ENCODE data around the gene ALDH3B1. TPM values are rescaled to one million over a fixed set of nuclear protein-coding genes. Genes with fewer than 3 reads are reported as not detected.
A peak's percentile ranks its signal among the peaks of the same experiment; 100 is the strongest.

The ALDH3B1 gene
- total RNA-seq, 1 experiment from 2014 or later: not detected

- Histone ChIP-seq H3K4me1 (ENCODE audit: low read length) (no peaks in the 10 kb centered on the region), H3K27ac (ENCODE audit: low read length) (no peak overlapping the region), H3K9me3 (ENCODE audit: low read length) (no peaks in the 10 kb centered on the region), H3K9me2 (replicated peaks; ENCODE audit: insufficient read depth, low read length) (no peaks in the 10 kb centered on the region), H2AFZ (ENCODE audit: low read length) (no peak overlapping the region), H4K20me1 (ENCODE audit: insufficient read depth, low read depth, low read length) (no peaks in the 10 kb centered on the region; the same call in 1 of the 2 replicates), H3K9ac (ENCODE audit: low read length) (no peak overlapping the region), H3K79me2 (ENCODE audit: low read length) (no peaks in the 10 kb centered on the region), H3K4me2 (ENCODE audit: low read depth, low read length, poor library complexity, severe bottlenecking) (no peak overlapping the region), H3K36me3 (ENCODE audit: insufficient read depth, low read length) (0 out of 2 replicates have a peak, but pooled peaks cover 3% of the 10 kb centered on the region), H3K27me3 (ENCODE audit: low read length) (no peaks in the 10 kb centered on the region), H3K4me3 (ENCODE audit: low read length) (no peak overlapping the region)
- DNase-seq: peak; percentile 34
These were observed 38.8 kb downstream of the ALDH3B1 start for GRCh38 chr11:68048681-68049508.

DNA sequence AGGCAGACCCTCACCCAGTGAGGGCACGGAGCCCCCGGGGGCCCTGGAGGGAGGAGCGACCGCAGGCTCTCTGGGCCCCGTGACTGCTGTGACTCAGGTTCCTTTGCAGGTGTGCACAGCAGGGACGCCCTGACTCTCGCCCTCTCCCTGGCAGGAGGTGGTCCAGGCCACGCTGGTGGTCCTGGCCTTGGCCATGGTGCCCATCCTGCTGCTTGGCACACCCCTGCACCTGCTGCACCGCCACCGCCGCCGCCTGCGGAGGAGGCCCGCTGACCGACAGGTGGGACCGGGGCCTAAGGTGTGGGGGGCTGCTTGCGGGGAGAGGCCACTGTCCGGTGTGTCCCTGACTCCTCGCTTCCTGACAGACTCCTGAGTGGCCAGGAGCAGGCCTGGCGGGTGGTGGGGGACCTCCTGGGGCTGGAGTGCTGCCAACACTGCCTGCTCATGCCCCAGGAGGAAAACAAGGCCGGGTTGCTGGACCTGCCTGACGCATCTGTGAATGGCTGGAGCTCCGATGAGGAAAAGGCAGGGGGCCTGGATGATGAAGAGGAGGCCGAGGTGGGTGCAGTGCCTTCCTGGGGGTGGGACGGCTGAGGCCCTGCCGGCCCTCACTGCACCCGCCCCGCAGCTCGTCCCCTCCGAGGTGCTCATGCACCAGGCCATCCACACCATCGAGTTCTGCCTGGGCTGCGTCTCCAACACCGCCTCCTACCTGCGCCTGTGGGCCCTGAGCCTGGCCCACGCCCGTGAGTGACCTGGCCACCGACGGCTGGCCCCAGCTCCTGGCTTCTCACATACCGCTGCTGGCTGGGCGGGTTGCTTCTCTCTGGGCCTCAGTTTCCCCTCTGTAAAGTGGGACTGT, 39.6 kb downstream of the ALDH3B1 start:
- Histone ChIP-seq H4K20me1 (ENCODE audit: insufficient read depth, low read depth, low read length) (no peaks in the 10 kb centered on the region; the same call in 1 of the 2 replicates), H3K36me3 (ENCODE audit: insufficient read depth, low read length) (0 out of 2 replicates have a peak, but pooled peaks cover 3% of the 10 kb centered on the region)

GRCh38 chr11:68050371-68050841, 40.3 kb downstream of the ALDH3B1 start:
- no peak overlapping the region for H2AFZ ChIP-seq (ENCODE audit: low read length)
- no peaks in the 10 kb centered on the region for H3K4me1 ChIP-seq (ENCODE audit: low read length)
- no peaks in the 10 kb centered on the region; the same call in 1 of the 2 replicates for H4K20me1 ChIP-seq (ENCODE audit: insufficient read depth, low read depth, low read length)
- no peak overlapping the region for H3K9ac ChIP-seq (ENCODE audit: low read length)
- no peaks in the 10 kb centered on the region for H3K9me3 ChIP-seq (ENCODE audit: low read length)
- DNase-seq: no peak
- H3K4me2 ChIP-seq (ENCODE audit: low read depth, low read length, poor library complexity, severe bottlenecking): no peak overlapping the region
- H3K9me2 ChIP-seq (replicated peaks; ENCODE audit: insufficient read depth, low read length): no peaks in the 10 kb centered on the region
- H3K27me3 ChIP-seq (ENCODE audit: low read length): no peaks in the 10 kb centered on the region
- no peaks in the 10 kb centered on the region for H3K79me2 ChIP-seq (ENCODE audit: low read length)
- 0 out of 2 replicates have a peak, but pooled peaks cover 3% of the 10 kb centered on the region for H3K36me3 ChIP-seq (ENCODE audit: insufficient read depth, low read length)
- H3K27ac ChIP-seq (ENCODE audit: low read length): no peak overlapping the region
- H3K4me3 ChIP-seq (ENCODE audit: low read length): no peak overlapping the region

More for the DNA sequence above, 39.6 kb downstream of the ALDH3B1 start:
- Histone ChIP-seq H3K4me3 (ENCODE audit: low read length) (no peak overlapping the region), H2AFZ (ENCODE audit: low read length) (no peak overlapping the region), H3K79me2 (ENCODE audit: low read length) (no peaks in the 10 kb centered on the region), H3K4me1 (ENCODE audit: low read length) (no peaks in the 10 kb centered on the region), H3K27me3 (ENCODE audit: low read length) (no peaks in the 10 kb centered on the region), H3K9ac (ENCODE audit: low read length) (no peak overlapping the region), H3K9me3 (ENCODE audit: low read length) (no peaks in the 10 kb centered on the region), H3K27ac (ENCODE audit: low read length) (no peak overlapping the region), H3K9me2 (replicated peaks; ENCODE audit: insufficient read depth, low read length) (no peaks in the 10 kb centered on the region), H3K4me2 (ENCODE audit: low read depth, low read length, poor library complexity, severe bottlenecking) (no peak overlapping the region)
- DNase-seq: no peak

DNA sequence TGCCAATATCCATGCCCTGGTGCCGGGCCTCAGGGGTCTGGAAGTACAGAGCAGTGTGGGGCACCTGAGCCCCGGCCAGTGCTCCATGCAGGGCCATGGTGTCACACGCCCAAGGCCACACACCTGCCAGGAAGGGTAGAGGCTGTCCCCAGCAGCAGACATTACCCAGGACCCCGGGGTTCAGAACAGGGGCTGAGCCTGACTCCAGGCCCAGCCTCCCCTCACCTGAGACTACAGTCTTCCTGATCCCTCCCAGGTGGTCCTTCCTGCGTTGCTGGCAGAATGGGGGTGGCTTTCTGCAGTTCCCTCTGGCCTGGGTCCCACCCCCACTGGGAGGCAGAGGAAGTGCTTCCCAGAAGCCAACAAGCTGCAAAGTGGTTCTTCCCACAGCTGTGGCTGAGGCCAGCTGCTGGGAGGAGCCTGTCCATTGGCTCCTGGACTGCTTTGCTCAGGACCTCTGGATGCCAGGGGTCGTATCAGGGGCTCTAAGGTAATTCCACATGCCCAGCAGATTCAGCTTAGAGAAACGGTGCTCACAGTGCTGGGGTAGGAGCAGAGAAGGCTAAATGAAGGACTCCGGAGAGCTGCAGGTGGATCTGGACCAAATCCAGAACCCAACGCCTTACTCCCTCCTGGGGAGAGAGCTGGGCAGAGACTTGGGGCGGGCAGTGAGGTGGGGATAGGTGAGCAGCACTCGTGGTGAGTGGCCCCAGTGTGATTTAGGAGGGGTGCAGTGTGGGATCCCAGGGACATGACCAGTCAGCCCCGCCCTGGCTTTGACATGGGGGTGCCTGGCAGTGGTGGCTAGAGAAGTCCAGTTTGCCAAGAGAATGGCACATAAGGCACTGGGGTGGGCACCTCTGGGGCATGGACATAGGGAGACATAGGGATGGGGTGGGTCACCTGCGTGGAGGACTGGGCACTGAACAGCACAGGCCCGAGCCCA, 41.3 kb downstream of the ALDH3B1 start:
- Histone ChIP-seq H3K27me3 (ENCODE audit: low read length) (no peaks in the 10 kb centered on the region), H2AFZ (ENCODE audit: low read length) (no peak overlapping the region), H3K4me3 (ENCODE audit: low read length) (no peak overlapping the region), H3K9ac (ENCODE audit: low read length) (no peak overlapping the region), H3K9me2 (replicated peaks; ENCODE audit: insufficient read depth, low read length) (no peaks in the 10 kb centered on the region), H3K79me2 (ENCODE audit: low read length) (no peaks in the 10 kb centered on the region), H3K4me2 (ENCODE audit: low read depth, low read length, poor library complexity, severe bottlenecking) (no peak overlapping the region), H3K36me3 (ENCODE audit: insufficient read depth, low read length) (0 out of 2 replicates have a peak, but pooled peaks cover 3% of the 10 kb centered on the region), H4K20me1 (ENCODE audit: insufficient read depth, low read depth, low read length) (no peaks in the 10 kb centered on the region; the same call in 1 of the 2 replicates), H3K4me1 (ENCODE audit: low read length) (no peaks in the 10 kb centered on the region), H3K27ac (ENCODE audit: low read length) (no peak overlapping the region), H3K9me3 (ENCODE audit: low read length) (no peaks in the 10 kb centered on the region)
- no peak for DNase-seq

- H3K27me3 ChIP-seq (ENCODE audit: low read length): no peaks in the 10 kb centered on the region
- H3K4me3 ChIP-seq (ENCODE audit: low read length): no peak overlapping the region
- no peaks in the 10 kb centered on the region for H3K9me2 ChIP-seq (replicated peaks; ENCODE audit: insufficient read depth, low read length)
- no peaks in the 10 kb centered on the region for H3K4me1 ChIP-seq (ENCODE audit: low read length)
- H4K20me1 ChIP-seq (ENCODE audit: insufficient read depth, low read depth, low read length): no peaks in the 10 kb centered on the region
- no peak overlapping the region for H3K4me2 ChIP-seq (ENCODE audit: low read depth, low read length, poor library complexity, severe bottlenecking)
- H3K79me2 ChIP-seq (ENCODE audit: low read length): no peaks in the 10 kb centered on the region
- no peak for DNase-seq
- H3K36me3 ChIP-seq (ENCODE audit: insufficient read depth, low read length): 0 out of 2 replicates have a peak, but pooled peaks cover 3% of the 10 kb centered on the region
- H3K9me3 ChIP-seq (ENCODE audit: low read length): no peaks in the 10 kb centered on the region
- H3K27ac ChIP-seq (ENCODE audit: low read length): no peak overlapping the region
- no peak overlapping the region for H3K9ac ChIP-seq (ENCODE audit: low read length)
- no peak overlapping the region for H2AFZ ChIP-seq (ENCODE audit: low read length)
These were observed 42.2 kb downstream of the ALDH3B1 start for GRCh38 chr11:68052137-68052873.

DNA sequence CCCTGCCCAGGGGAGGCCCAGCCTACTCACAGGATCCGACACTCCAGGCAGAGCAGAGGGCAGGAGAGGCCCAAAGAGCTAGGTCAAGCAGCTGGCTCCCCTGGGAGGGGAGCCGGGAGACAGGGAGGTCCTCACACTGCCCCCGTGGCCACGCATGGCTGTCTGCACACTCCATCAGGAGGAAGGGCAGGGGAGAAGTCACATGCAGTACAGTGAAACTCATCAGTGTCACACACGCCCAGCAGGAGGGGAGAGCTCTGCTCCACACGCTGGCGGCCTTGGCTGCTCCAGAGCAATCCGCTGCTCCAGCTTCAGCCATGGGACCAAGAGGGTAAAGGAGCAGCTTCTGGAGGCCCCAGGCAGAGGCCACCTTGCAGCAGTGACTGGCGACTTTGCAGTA, 43.0 kb downstream of the ALDH3B1 start:
- no peak overlapping the region for H3K4me3 ChIP-seq (ENCODE audit: low read length)
- H3K9me2 ChIP-seq (replicated peaks; ENCODE audit: insufficient read depth, low read length): no peaks in the 10 kb centered on the region
- H3K79me2 ChIP-seq (ENCODE audit: low read length): no peaks in the 10 kb centered on the region
- no peak overlapping the region for H3K27ac ChIP-seq (ENCODE audit: low read length)
- no peaks in the 10 kb centered on the region for H4K20me1 ChIP-seq (ENCODE audit: insufficient read depth, low read depth, low read length)
- no peaks in the 10 kb centered on the region for H3K27me3 ChIP-seq (ENCODE audit: low read length)
- H2AFZ ChIP-seq (ENCODE audit: low read length): no peak overlapping the region
- no peak overlapping the region for H3K4me2 ChIP-seq (ENCODE audit: low read depth, low read length, poor library complexity, severe bottlenecking)
- no peaks in the 10 kb centered on the region for H3K4me1 ChIP-seq (ENCODE audit: low read length)
- H3K9ac ChIP-seq (ENCODE audit: low read length): no peak overlapping the region
- H3K36me3 ChIP-seq (ENCODE audit: insufficient read depth, low read length): peaks cover 3% of the 10 kb centered on the region; the same call in 1 of the 2 replicates
- no peak for DNase-seq
- no peaks in the 10 kb centered on the region for H3K9me3 ChIP-seq (ENCODE audit: low read length)

Measured in Karpas-422 (cell line).